B cell (primary cell): ENCODE data around the gene ADAP1. TPM values are rescaled to one million over a fixed set of nuclear protein-coding genes. Genes with fewer than 3 reads are reported as not detected.
A peak's percentile ranks its signal among the peaks of the same experiment; 100 is the strongest.

ENCODE experiments used
- ATAC-seq: fragments of 200-7000 bp; cut with Tn5 transposase; one replicate; pipeline ENCODE4 v1.10.0; 2021; ENCODE audit warnings: low read depth, mild to moderate bottlenecking, moderate number of reproducible peaks, moderate library complexity
- CTCF ChIA-PET: fragments of 350-600 bp; sonication (Branson Sonifier 250); formaldehyde crosslinking; loops from one replicate; lab custom pipeline; 2021; ENCODE audit warnings: antibody characterized with exemption, inconsistent platforms; lab: Charles Lee
- POLR2A ChIA-PET: fragments of 350-600 bp; sonication (Branson Sonifier 250); formaldehyde crosslinking; loops from one replicate; lab custom pipeline; 2021; ENCODE audit warnings: antibody characterized with exemption; lab: Charles Lee
- DNase-seq: peaks from one replicate; pipeline ENCODE4 v3.0.0; 2013
- H2AFZ ChIP-seq: 2 replicates; pipeline ENCODE4 v1.6.1; 2012; ENCODE audit warnings: mild to moderate bottlenecking, low read depth, low read length; ENCODE audit not compliant: insufficient read depth, poor library complexity, severe bottlenecking
- H3K27ac ChIP-seq, 2 donors: 1 replicate in 1 of 2; 2 replicates in 1 of 2; pipeline ENCODE4 v1.5.1; 2012 to 2013; ENCODE audit warnings: low read length in 2 of 2, mild to moderate bottlenecking in 2 of 2, moderate library complexity in 1 of 2
- H3K27me3 ChIP-seq, 4 experiments: fragments of 200-600 bp in 1 of 4; sonication (generic) in 1 of 4; replicated peaks in 1 of 4; 1 replicate in 2 of 4; 2 replicates in 2 of 4; pipeline versions ENCODE4 v1.6.1 to v1.7.0; 2013 to 2016; ENCODE audit warnings: low read length in 3 of 4, mild to moderate bottlenecking in 2 of 4, mixed read lengths in 1 of 4, moderate library complexity in 1 of 4; ENCODE audit not compliant: insufficient read depth in 4 of 4, control insufficient read depth in 3 of 4; ENCODE audit errors: control extremely low read depth in 1 of 4
- H3K36me3 ChIP-seq, 2 experiments: replicated peaks in 1 of 2; 1 replicate in 1 of 2; 2 replicates in 1 of 2; pipeline versions ENCODE4 v1.6.1 to v1.7.1; 2013; ENCODE audit warnings: low read length in 1 of 2; ENCODE audit not compliant: insufficient read depth in 2 of 2, control insufficient read depth in 1 of 2; ENCODE audit errors: control extremely low read depth in 1 of 2, extremely low read depth in 1 of 2
- H3K4me1 ChIP-seq, 2 donors: fragments of 200-600 bp in 1 of 2; sonication (generic) in 1 of 2; 1 replicate in 1 of 2; 2 replicates in 1 of 2; pipeline versions ENCODE4 v1.5.1 to v1.6.1; 2013 to 2017; ENCODE audit warnings: low read length in 2 of 2; ENCODE audit not compliant: control insufficient read depth in 2 of 2, insufficient read depth in 2 of 2
- H3K4me2 ChIP-seq: replicated peaks from 2 replicates; pipeline ENCODE3; 2012; ENCODE audit warnings: mild to moderate bottlenecking, low read depth, low read length; ENCODE audit not compliant: poor library complexity, severe bottlenecking
- H3K4me3 ChIP-seq, 5 experiments: fragments of 200-600 bp in 1 of 5; sonication (generic) in 1 of 5; 1 replicate in 3 of 5; 2 replicates in 2 of 5; pipeline versions ENCODE4 v1.5.1 to v1.7.0; 2011 to 2016; ENCODE audit warnings: low read length in 4 of 5, mild to moderate bottlenecking in 4 of 5, low read depth in 2 of 5, control low read depth in 1 of 5, moderate library complexity in 1 of 5; ENCODE audit not compliant: insufficient read depth in 1 of 5; ENCODE audit errors: control extremely low read depth in 1 of 5, extremely low read depth in 1 of 5
- H3K79me2 ChIP-seq: fragments of 200-600 bp; sonication (generic); one replicate; pipeline ENCODE4 v1.6.0; 2016; ENCODE audit warnings: low read length; ENCODE audit not compliant: control insufficient read depth, insufficient read depth
- H3K9ac ChIP-seq: fragments of 200-600 bp; sonication (generic); 2 replicates; pipeline ENCODE4 v1.6.1; 2017; ENCODE audit warnings: mild to moderate bottlenecking, low read length, moderate library complexity
- H3K9me3 ChIP-seq, 3 donors: one replicate each; pipeline versions ENCODE4 v1.6.1 to v1.7.1; 2013; ENCODE audit warnings: low read length in 2 of 3; ENCODE audit not compliant: control insufficient read depth in 2 of 3, insufficient read depth in 1 of 3; ENCODE audit errors: control extremely low read depth in 1 of 3
- H4K20me1 ChIP-seq: 2 replicates; pipeline ENCODE4 v1.6.0; 2012; ENCODE audit warnings: mild to moderate bottlenecking, low read length; ENCODE audit not compliant: insufficient read depth, control insufficient read depth, poor library complexity, severe bottlenecking
- H3K27ac Mint-ChIP-seq: one replicate; pipeline ENCODE4 v1.8.0; 2021; ENCODE audit warnings: mixed read lengths
- H3K27me3 Mint-ChIP-seq: one replicate; pipeline ENCODE4 v1.8.0; 2021; ENCODE audit warnings: mixed read lengths
- H3K4me1 Mint-ChIP-seq: one replicate; pipeline ENCODE4 v1.8.0; 2021; ENCODE audit warnings: mixed read lengths
- H3K4me3 Mint-ChIP-seq: one replicate; pipeline ENCODE4 v1.8.0; 2021; ENCODE audit warnings: mixed read lengths
- H3K9me3 Mint-ChIP-seq: one replicate; pipeline ENCODE4 v1.8.0; 2022; ENCODE audit warnings: mixed read lengths; ENCODE audit not compliant: insufficient read depth
- EZH2 ChIP-seq: IDR thresholded peaks from 2 replicates; pipeline ENCODE4 v1.6.1; 2012; ENCODE audit warnings: borderline replicate concordance, low read depth, mild to moderate bottlenecking, moderate library complexity, low read length; ENCODE audit not compliant: insufficient read depth, poor library complexity, severe bottlenecking
- WGBS: methylation state at CpG from one replicate; pipeline ENCODE4 v1.1.5; 2013; ENCODE audit warnings: missing lambda C conversion rate; ENCODE audit not compliant: insufficient coverage; 5-methylcytosine and 5-hydroxymethylcytosine counted together
- intact Hi-C: fragments of 100-400 bp; cut with micrococcal nuclease; formaldehyde crosslinking; loops from one replicate; pipeline ENCODE4 v1.10.0; 2022
- polyA plus RNA-seq: library from polyadenylated mRNA; depleted of rRNA; stranded (reverse); fragments of >200 nt; gene quantifications from 2 replicates; pipeline ENCODE4 v1.2.3, GENCODE V29; 2012
- total RNA-seq, 2 donors: library from RNA; stranded (reverse); fragments of 120-200 nt in 1 of 2; gene quantifications; 1 replicate in 1 of 2; 2 replicates in 1 of 2; pipeline versions ENCODE4 v1.2.3 to v1.2.4, GENCODE V29; 2013 to 2022
- TF ChIP-seq, protein P1 (sequence below): fragments of 200-600 bp; IDR thresholded peaks from one replicate; pipeline ENCODE4 v1.8.0; 2022; ENCODE audit warnings: antibody characterized with exemption, mild to moderate bottlenecking

ADAP1 gene
- total and polyA plus RNA-seq, 2 donors (not counting 1 experiment from before 2014, with no cell fraction given): 10.8 to 12.9 TPM

DNA sequence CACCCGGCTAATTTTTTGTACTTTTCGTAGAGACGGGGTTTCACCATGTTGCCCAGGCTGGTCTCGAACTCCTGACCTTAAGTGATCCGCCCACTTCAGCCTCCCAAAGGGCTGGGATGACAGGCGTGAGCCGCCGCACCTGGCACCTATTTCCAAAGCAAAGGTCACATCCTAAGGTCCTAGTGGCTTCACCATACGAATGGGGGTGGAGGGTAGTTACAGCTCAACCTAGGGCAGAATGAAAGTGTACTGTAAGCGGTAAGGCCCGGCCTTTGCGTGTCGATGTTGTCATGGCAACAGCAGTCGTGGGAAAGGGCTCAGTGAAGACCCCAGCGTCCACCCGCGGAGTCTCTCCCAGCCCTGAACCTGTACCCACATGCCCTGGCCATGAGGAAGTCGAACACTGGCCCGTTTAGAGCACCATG, 22.4 kb upstream of the ADAP1 start:
- CTCF ChIA-PET: interaction anchor here (0.9 to 1.4 kb wide), 3 partner anchors 16 to 109 kb away, joined by 3 to 5 read pairs (median 3); partner anchors contain the start of gene GPR146
- Histone ChIP-seq H3K4me2 (no peak overlapping the region), H4K20me1 (peaks cover 34% of the 10 kb centered on the region), H2AFZ (no peak overlapping the region), H3K79me2 (peaks cover 30% of the 10 kb centered on the region), H3K4me3 (no peak overlapping the region), H3K9ac (no peak overlapping the region), H3K27ac (no peak overlapping the region), H3K4me1 (peaks cover 16 to 22% of the 10 kb centered on the region in 2 donors), H3K9me3 (peaks cover 0 to 11% (median 0%) of the 10 kb centered on the region in 3 donors), H3K36me3 (peaks cover 4 to 17% of the 10 kb centered on the region in 2 experiments), H3K27me3 (peaks cover 0 to 3% (median 0%) of the 10 kb centered on the region in 4 experiments)
- Mint-ChIP-seq H3K27ac (no peak overlapping the region), H3K9me3 (no peaks in the 10 kb centered on the region), H3K4me1 (peaks cover 18% of the 10 kb centered on the region), H3K4me3 (no peak overlapping the region), H3K27me3 (no peaks in the 10 kb centered on the region)
- POLR2A ChIA-PET: no interaction called here
- 90% methylated on average over 16 of the region's 19 CpGs for WGBS
- intact Hi-C loops: loop anchor here (5.0 to 10.0 kb wide), 2 partner anchors 160 to 192 kb away; a partner anchor contains a TSS
- ATAC-seq (no peak), DNase-seq (no peak)
- TF ChIP-seq EZH2: no peak

DNA sequence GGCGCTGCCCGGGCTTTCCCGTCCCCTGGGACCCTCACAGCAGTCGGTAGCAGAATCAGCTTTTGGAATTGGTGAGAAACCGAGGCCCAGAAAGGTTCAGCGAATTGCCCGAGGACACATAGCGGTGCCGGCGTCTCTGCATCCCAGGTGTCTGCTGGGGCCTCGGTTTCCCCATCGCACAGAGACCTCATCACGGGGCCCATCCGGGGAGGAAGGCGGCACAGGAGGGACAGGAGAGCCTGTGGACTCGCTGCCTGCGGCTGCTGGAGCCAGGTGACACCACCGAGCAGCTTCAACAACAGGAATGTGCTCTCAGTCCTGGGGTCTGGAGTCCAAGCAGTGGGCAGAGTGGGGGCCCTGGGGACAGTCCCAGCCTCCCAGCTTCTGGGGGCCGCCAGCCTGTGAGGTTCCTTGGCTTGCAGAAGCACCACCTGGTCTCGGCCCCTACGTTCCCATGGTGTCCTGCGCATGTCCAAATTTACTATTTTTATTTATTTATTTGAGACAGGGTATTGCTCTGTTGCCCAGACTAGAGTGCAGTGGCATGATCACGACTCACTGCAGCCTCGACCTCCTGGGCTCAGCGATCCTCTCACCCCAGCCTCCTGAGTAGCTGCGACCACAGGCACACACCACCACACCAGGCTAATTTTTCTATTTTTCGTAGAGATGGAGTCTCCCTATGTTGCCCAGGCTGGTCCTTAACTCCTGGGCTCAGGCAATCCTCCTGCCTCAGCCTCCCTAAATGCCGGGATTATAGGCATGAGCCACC, 21.4 kb upstream of the ADAP1 start:
- Mint-ChIP-seq H3K9me3 (no peaks in the 10 kb centered on the region), H3K4me1 (peaks cover 24% of the 10 kb centered on the region), H3K4me3 (peak overlapping the region; percentile 94), H3K27ac (peak overlapping the region; percentile 41), H3K27me3 (no peaks in the 10 kb centered on the region)
- no peak for ATAC-seq
- peak overlapping the region in 2 of 5 experiments; percentile 90 to 91 for H3K4me3 ChIP-seq
- H3K4me1 ChIP-seq: peaks cover 16 to 22% of the 10 kb centered on the region in 2 donors
- peak overlapping the region; percentile 87 for H3K4me2 ChIP-seq
- ChIA-PET CTCF (interaction anchor here (0.6 to 3.6 kb wide), 8 partner anchors 17 to 166 kb away, joined by 3 to 23 read pairs (median 4); partner anchors contain the start of gene GPR146), POLR2A (interaction anchor here (1.2 to 1.8 kb wide), 5 partner anchors 9 to 111 kb away, joined by 4 to 12 read pairs (median 6); no protein-coding TSS in a partner anchor)
- peaks cover 43% of the 10 kb centered on the region for H4K20me1 ChIP-seq
- peak overlapping the region; percentile 95 for H3K9ac ChIP-seq
- peaks cover 4 to 23% of the 10 kb centered on the region in 2 experiments for H3K36me3 ChIP-seq
- peaks cover 0 to 11% (median 0%) of the 10 kb centered on the region in 3 donors for H3K9me3 ChIP-seq
- H3K79me2 ChIP-seq: peaks cover 39% of the 10 kb centered on the region
- H3K27ac ChIP-seq: no peak overlapping the region
- WGBS: 51% methylated on average over 23 of the region's 28 CpGs
- peaks cover 0 to 3% (median 0%) of the 10 kb centered on the region in 4 experiments for H3K27me3 ChIP-seq
- no peak for DNase-seq
- intact Hi-C loops: loop anchor here (1.0 to 10.0 kb wide), 7 partner anchors 19 to 191 kb away; partner anchors contain the start of genes GET4 and ZFAND2A
- TF ChIP-seq, protein P1, sequence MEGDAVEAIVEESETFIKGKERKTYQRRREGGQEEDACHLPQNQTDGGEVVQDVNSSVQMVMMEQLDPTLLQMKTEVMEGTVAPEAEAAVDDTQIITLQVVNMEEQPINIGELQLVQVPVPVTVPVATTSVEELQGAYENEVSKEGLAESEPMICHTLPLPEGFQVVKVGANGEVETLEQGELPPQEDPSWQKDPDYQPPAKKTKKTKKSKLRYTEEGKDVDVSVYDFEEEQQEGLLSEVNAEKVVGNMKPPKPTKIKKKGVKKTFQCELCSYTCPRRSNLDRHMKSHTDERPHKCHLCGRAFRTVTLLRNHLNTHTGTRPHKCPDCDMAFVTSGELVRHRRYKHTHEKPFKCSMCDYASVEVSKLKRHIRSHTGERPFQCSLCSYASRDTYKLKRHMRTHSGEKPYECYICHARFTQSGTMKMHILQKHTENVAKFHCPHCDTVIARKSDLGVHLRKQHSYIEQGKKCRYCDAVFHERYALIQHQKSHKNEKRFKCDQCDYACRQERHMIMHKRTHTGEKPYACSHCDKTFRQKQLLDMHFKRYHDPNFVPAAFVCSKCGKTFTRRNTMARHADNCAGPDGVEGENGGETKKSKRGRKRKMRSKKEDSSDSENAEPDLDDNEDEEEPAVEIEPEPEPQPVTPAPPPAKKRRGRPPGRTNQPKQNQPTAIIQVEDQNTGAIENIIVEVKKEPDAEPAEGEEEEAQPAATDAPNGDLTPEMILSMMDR: no peak
- no peak for TF ChIP-seq EZH2
- H2AFZ ChIP-seq: peak overlapping the region; percentile 37
